ENCODE measurements around the gene USP5.

USP5 gene

DNA sequence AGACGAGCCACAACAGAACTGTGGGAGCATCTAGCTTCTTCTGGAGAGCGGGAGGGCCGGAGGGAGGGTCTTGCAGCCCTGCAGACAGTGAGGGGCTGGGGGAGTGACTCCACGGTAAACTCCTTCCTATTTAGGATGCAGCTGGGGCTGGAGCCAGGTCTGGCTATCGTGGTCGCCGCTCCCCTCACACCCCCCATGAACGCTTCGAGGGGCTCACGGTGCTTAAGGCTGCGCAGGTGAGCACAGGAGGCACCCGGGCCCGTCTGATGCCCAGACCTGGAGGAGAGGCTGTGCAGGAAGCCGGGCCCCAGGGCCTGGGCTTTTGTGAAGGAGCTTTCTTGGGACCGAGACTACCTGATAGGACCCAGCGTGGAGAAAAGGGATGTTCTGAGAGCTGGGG is 15.1 kb upstream of the USP5 start:
- H3K36me3 ChIP-seq (ENCODE audit: insufficient read depth, low read length) = peaks cover 2% of the 10 kb centered on the region; the same call in 1 of the 2 replicates
- no peaks in the 10 kb centered on the region for H3K9me3 ChIP-seq (ENCODE audit: low read depth, low read length)
- no peak overlapping the region for H3K27ac ChIP-seq
- DNase-seq (ENCODE audit: low read depth, low spot score) = no peak
- no peak for TF ChIP-seq FOXP2 (optimal IDR thresholded peaks at IDR 0.05; ENCODE audit: control extremely low read depth, extremely low read length, insufficient read depth)
- no peak for TF ChIP-seq EZH2 (IDR thresholded peaks at IDR 0.05)
- no peak for TF ChIP-seq POLR2AphosphoS5 (IDR thresholded peaks at IDR 0.05; ENCODE audit: borderline replicate concordance, low read depth, low read length)
- H3K4me3 ChIP-seq = no peak overlapping the region
- H3K9ac ChIP-seq (ENCODE audit: insufficient read length) = no peak overlapping the region

DNA sequence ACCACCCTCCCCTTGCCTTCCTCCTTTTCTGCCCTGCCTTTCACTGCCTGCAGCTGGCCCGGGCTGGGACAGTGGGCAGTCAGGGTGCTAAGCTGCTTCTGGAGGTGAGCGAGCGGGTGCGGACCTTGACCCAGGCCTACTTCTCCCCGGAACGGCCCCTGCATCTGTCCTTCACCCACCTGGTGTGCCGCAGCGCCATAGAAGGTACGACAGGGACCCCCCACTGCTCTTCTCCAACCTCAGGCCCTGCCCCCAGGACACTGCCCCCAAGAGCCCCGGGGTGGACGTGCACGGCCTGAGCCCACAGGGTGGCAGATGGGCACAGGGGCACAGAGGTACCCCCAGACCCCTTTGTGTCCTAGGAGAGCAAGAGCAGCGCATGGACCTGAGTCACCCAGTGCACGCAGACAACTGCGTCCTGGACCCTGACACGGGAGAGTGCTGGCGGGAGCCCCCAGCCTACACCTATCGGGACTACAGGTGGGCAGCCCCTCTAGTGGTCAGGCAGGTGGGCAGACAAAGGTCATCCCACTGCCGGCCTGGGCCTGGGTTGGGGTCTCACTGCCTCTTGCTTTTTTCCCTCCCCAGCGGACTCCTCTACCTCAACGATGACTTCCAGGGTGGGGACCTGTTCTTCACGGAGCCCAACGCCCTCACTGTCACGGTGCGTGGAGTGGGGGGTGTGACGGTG is 14.4 kb upstream of the USP5 start:
- H3K27ac ChIP-seq = no peak overlapping the region
- H3K36me3 ChIP-seq (ENCODE audit: insufficient read depth, low read length) = no peaks in the 10 kb centered on the region; the same call in 1 of the 2 replicates
- DNase-seq (ENCODE audit: low read depth, low spot score) = no peak
- H3K9ac ChIP-seq (ENCODE audit: insufficient read length) = no peak overlapping the region
- no peak overlapping the region for H3K4me3 ChIP-seq
- TF ChIP-seq EZH2 (IDR thresholded peaks at IDR 0.05) = no peak
- no peak for TF ChIP-seq FOXP2 (optimal IDR thresholded peaks at IDR 0.05; ENCODE audit: control extremely low read depth, extremely low read length, insufficient read depth)
- TF ChIP-seq POLR2AphosphoS5 (IDR thresholded peaks at IDR 0.05; ENCODE audit: borderline replicate concordance, low read depth, low read length) = no peak
- H3K9me3 ChIP-seq (ENCODE audit: low read depth, low read length) = no peaks in the 10 kb centered on the region

DNA sequence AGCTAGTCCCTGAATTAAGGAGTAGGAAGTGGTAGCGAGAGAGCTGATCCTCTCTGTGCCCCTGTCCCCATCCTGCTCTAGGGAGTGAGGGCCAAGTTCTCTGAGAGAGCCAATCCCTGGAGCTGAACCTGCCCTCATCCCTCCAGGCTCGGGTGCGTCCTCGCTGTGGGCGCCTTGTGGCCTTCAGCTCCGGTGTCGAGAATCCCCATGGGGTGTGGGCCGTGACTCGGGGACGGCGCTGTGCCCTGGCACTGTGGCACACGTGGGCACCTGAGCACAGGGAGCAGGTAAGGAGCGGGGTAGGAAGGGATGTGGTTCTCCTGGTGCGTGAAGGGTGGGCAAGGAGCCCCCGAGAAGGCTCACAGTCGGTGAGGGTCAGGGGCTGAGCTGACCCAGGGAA is 13.1 kb upstream of the USP5 start:
- H3K9ac ChIP-seq (ENCODE audit: insufficient read length) = no peak overlapping the region
- no peaks in the 10 kb centered on the region; the same call in 1 of the 2 replicates for H3K36me3 ChIP-seq (ENCODE audit: insufficient read depth, low read length)
- no peak for DNase-seq (ENCODE audit: low read depth, low spot score)
- H3K27ac ChIP-seq = no peak overlapping the region
- H3K9me3 ChIP-seq (ENCODE audit: low read depth, low read length) = no peaks in the 10 kb centered on the region
- TF ChIP-seq POLR2AphosphoS5 (IDR thresholded peaks at IDR 0.05; ENCODE audit: borderline replicate concordance, low read depth, low read length) (no peak), EZH2 (IDR thresholded peaks at IDR 0.05) (no peak), FOXP2 (optimal IDR thresholded peaks at IDR 0.05; ENCODE audit: control extremely low read depth, extremely low read length, insufficient read depth) (no peak)
- no peak overlapping the region for H3K4me3 ChIP-seq

DNA sequence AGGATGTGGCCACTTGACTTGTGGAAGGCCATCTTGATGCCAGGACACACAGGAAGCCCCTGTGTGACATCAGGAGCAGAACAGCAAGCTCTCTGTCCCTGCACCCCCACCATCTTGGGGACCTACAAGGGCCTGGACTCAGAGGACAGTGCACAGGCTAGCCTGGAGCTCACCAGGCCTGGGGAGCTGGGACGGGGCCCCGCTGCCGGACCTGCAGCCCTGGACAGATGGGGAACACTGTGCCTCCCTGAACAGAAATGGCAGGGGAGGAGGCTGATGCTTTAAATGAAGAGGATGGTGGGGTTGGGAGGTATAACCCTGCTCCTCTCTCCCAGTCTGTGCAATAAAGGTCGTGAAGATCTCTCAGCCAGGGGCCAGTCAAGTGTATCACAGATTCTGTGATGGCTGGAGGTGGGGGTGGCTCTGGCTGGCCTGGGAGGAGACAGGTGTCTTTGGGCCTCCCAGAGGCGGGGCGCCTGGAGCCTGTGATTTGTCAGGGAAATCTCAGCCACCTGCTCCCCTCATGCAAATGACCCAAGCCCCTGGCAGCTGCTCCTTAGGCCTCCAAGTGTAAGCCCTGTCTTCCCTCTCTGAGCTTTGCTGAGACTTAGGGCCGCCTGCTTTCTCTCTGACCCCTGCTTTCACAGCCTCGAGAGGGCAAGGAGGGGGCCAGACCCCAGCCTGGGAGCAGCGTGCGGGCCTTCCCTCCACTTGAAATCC is 12.3 kb upstream of the USP5 start:
- H3K4me3 ChIP-seq = no peak overlapping the region
- no peak for DNase-seq (ENCODE audit: low read depth, low spot score)
- H3K27ac ChIP-seq = no peak overlapping the region
- H3K9me3 ChIP-seq (ENCODE audit: low read depth, low read length) = no peaks in the 10 kb centered on the region
- TF ChIP-seq FOXP2 (optimal IDR thresholded peaks at IDR 0.05; ENCODE audit: control extremely low read depth, extremely low read length, insufficient read depth) = no peak
- no peak overlapping the region for H3K9ac ChIP-seq (ENCODE audit: insufficient read length)
- no peaks in the 10 kb centered on the region; the same call in 1 of the 2 replicates for H3K36me3 ChIP-seq (ENCODE audit: insufficient read depth, low read length)

DNA sequence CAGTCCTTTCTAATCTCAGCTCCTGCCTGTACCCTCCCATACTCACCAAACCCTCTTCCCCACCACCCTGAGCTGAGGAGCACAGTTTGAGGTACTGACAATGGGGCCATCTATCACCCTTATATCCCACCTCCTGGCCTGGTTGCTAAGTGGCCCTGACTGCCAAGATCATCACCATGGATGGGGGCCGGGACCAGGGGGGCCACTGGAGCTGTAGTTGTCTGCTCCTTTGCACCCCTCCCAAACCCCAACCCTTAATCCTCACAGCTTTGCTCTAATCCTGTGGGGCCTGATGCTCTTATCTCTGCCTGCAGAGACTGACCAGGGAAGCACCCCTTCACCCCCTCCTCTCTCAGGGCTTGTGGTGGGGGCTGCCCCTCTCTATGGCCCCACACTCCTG is 11.6 kb upstream of the USP5 start:
- H3K4me3 ChIP-seq = no peak overlapping the region
- TF ChIP-seq FOXP2 (optimal IDR thresholded peaks at IDR 0.05; ENCODE audit: control extremely low read depth, extremely low read length, insufficient read depth) (no peak), EZH2 (IDR thresholded peaks at IDR 0.05) (no peak), POLR2AphosphoS5 (IDR thresholded peaks at IDR 0.05; ENCODE audit: borderline replicate concordance, low read depth, low read length) (no peak)
- no peak overlapping the region for H3K9ac ChIP-seq (ENCODE audit: insufficient read length)
- H3K9me3 ChIP-seq (ENCODE audit: low read depth, low read length) = no peaks in the 10 kb centered on the region
- no peak overlapping the region for H3K27ac ChIP-seq
- no peak for DNase-seq (ENCODE audit: low read depth, low spot score)
- H3K36me3 ChIP-seq (ENCODE audit: insufficient read depth, low read length) = no peaks in the 10 kb centered on the region; the same call in 1 of the 2 replicates

DNA sequence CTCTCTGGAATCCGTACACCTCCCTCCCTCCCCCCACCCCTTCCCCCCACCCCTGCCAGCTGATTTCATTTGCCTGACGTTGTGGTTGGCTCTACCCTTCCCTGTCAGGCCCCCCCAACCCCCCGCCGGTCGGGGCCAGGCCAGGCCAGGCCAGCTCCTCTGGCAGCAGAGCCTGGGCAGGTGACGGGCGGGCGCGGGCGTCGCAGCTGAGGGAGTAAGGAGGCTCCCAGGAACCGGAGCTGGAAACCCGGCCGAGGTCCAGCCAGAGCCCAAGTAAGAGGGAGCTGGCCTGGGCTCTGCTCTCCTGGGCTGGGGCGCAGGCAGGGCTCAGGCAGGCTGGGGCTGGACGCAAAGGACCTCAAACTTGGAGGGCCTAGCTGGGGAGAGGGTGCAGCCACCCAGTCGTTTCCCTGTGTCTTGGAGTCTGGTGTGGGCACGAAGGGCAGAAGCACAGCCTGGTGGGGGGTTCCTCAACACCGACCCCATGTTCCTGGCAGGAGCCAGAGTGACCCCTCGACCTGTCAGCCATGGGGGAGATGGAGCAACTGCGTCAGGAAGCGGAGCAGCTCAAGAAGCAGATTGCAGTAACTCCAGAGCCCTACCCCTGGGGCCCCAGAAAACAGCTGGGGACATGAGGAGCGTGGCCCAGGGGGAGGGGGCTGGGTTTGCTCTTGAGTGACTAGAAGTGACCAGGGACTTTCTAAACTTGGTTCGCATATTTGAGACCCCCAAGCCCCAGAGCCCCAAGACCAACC is 11.0 kb upstream of the USP5 start, which contains the start of gene GNB3:
TSS of gene GNB3 (plus strand) at position 165 of the 755 bp plus-strand sequence. CDS start at position 528, 363 bp downstream.
- Histone ChIP-seq H3K4me3 (no peak within 1 kb of the TSS), H3K27ac (no peak within 1 kb of the TSS)

DNA sequence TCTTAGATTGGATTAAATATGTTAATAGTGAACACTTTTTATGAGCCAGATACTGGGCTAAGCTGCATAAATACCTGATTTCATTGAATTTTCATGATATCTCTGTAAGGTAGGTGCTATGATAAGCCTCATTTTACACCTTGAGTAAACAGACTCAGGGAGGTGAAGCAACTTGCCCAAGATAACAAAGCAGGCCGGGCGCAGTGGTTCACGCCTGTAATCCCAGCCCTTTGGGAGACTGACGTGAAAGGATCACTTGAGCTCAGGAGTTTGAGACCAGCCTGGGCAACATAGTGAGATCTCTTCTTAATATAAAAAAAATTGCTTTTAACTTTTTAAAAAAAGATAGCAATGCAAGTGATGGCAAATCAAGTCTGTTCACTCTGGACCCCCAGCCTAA is 9.9 kb upstream of the USP5 start:
- TF ChIP-seq POLR2AphosphoS5 (IDR thresholded peaks at IDR 0.05; ENCODE audit: borderline replicate concordance, low read depth, low read length) (no peak), FOXP2 (optimal IDR thresholded peaks at IDR 0.05; ENCODE audit: control extremely low read depth, extremely low read length, insufficient read depth) (no peak), EZH2 (IDR thresholded peaks at IDR 0.05) (no peak)
- Histone ChIP-seq H3K4me3 (no peak overlapping the region), H3K9ac (ENCODE audit: insufficient read length) (no peak overlapping the region), H3K9me3 (ENCODE audit: low read depth, low read length) (no peaks in the 10 kb centered on the region), H3K27ac (no peak overlapping the region), H3K36me3 (ENCODE audit: insufficient read depth, low read length) (peaks cover 7% of the 10 kb centered on the region; the same call in 1 of the 2 replicates)
- no peak for DNase-seq (ENCODE audit: low read depth, low spot score)

More for the DNA sequence above, 11.0 kb upstream of the USP5 start, which contains the start of gene GNB3:
- DNase-seq (ENCODE audit: low read depth, low spot score) = no peak
- H3K36me3 ChIP-seq (ENCODE audit: insufficient read depth, low read length) = no peaks in the 10 kb centered on the region; the same call in 1 of the 2 replicates
- no peaks in the 10 kb centered on the region for H3K9me3 ChIP-seq (ENCODE audit: low read depth, low read length)
- H3K9ac ChIP-seq (ENCODE audit: insufficient read length) = no peak within 1 kb of the TSS
- TF ChIP-seq POLR2AphosphoS5 (IDR thresholded peaks at IDR 0.05; ENCODE audit: borderline replicate concordance, low read depth, low read length) (no peak), EZH2 (IDR thresholded peaks at IDR 0.05) (no peak), FOXP2 (optimal IDR thresholded peaks at IDR 0.05; ENCODE audit: control extremely low read depth, extremely low read length, insufficient read depth) (no peak)

Measured in SK-N-MC (cell line).